ENCODE results near the gene PRR14L. TPM values are rescaled to one million over a fixed set of nuclear protein-coding genes. Genes with fewer than 3 reads are reported as not detected.

Gene PRR14L
- total and polyA plus RNA-seq, 4 donors = 4.5 to 20.2 (median 13.4) TPM

DNA sequence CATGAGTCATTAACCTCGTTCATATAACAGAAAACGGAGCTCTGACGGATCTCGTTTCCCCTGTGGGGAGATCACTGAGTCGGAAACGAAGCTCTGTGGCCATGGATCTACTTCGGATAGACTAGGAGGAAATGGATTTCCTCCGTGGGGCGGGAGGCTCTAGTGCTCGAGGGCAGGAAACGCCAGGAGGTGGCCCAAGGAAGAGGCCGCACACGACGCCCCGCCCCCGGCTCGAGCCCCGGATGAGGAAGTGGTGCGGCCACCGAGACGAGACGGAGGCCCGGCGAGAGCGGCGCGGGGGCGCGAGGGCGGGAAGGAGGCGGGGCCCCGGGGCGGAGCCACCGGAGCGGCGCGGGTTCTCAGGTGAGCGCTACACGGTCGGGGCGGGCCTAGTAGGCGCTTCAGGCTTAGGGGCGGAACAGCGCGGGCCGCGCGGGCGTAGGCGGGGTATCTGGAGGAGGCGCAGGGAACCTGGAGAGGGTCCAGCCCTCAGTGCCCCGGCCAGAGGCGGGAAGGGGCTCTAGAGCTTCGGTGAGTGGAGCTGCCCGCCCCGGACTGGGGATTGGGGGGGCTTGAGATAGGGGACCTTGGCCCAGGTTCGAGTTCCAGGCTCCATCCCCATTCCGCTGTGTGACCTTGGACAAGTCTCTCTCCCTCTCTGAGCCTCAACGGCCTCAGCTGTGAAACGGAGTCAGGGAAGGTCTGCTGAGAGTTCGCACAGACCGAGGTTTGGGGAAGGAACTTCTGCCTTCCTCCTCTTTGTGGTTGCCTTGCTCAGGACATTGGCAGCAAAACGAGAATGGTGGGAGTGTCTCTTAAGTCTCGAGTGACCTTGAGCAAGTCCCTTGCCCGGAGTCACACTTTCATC, 3.9 kb upstream of the PRR14L start, which contains the start of gene DEPDC5:
Gene DEPDC5 (plus strand): TSS at position 386 of the 868 bp plus-strand sequence. CDS start 903 bp downstream, outside the sequence.
- TF ChIP-seq JUND (IDR thresholded peaks at IDR 0.05) (peak in 1 of 2 donors; percentile 25), SP1 (IDR thresholded peaks at IDR 0.05) (peak; percentile 39), EGR1 (IDR thresholded peaks at IDR 0.05; ENCODE audit: low read depth in 2 of 2) (peak; percentile 74 to 95), GABPA (IDR thresholded peaks at IDR 0.05 in 1 of 2, conservative IDR thresholded peaks at IDR 0.05 in 1 of 2) (peak in 1 of 2 donors; percentile 86), RXRA (IDR thresholded peaks at IDR 0.05) (peak; percentile 6 to 12), RAD21 (IDR thresholded peaks at IDR 0.05) (no peak), HNF4A (conservative IDR thresholded peaks at IDR 0.05) (no peak), TAF1 (conservative IDR thresholded peaks at IDR 0.05) (peak; percentile 74), ZBTB33 (IDR thresholded peaks at IDR 0.05) (no peak), FOXA2 (IDR thresholded peaks at IDR 0.05) (no peak), YY1 (IDR thresholded peaks at IDR 0.05) (peak; percentile 73)
- TF ChIP-seq, protein P1, sequence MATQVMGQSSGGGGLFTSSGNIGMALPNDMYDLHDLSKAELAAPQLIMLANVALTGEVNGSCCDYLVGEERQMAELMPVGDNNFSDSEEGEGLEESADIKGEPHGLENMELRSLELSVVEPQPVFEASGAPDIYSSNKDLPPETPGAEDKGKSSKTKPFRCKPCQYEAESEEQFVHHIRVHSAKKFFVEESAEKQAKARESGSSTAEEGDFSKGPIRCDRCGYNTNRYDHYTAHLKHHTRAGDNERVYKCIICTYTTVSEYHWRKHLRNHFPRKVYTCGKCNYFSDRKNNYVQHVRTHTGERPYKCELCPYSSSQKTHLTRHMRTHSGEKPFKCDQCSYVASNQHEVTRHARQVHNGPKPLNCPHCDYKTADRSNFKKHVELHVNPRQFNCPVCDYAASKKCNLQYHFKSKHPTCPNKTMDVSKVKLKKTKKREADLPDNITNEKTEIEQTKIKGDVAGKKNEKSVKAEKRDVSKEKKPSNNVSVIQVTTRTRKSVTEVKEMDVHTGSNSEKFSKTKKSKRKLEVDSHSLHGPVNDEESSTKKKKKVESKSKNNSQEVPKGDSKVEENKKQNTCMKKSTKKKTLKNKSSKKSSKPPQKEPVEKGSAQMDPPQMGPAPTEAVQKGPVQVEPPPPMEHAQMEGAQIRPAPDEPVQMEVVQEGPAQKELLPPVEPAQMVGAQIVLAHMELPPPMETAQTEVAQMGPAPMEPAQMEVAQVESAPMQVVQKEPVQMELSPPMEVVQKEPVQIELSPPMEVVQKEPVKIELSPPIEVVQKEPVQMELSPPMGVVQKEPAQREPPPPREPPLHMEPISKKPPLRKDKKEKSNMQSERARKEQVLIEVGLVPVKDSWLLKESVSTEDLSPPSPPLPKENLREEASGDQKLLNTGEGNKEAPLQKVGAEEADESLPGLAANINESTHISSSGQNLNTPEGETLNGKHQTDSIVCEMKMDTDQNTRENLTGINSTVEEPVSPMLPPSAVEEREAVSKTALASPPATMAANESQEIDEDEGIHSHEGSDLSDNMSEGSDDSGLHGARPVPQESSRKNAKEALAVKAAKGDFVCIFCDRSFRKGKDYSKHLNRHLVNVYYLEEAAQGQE (IDR thresholded peaks at IDR 0.05) = peak; percentile 72
- TF ChIP-seq, protein P2, sequence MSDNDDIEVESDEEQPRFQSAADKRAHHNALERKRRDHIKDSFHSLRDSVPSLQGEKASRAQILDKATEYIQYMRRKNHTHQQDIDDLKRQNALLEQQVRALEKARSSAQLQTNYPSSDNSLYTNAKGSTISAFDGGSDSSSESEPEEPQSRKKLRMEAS (IDR thresholded peaks at IDR 0.05) = peak; percentile 29
- WGBS = under 1% methylated on average over 65 of the region's 65 CpGs
- Histone ChIP-seq H3K27me3 (ENCODE audit: control insufficient read depth in 4 of 4, insufficient read depth in 4 of 4, low read length in 3 of 4) (no peaks in the 10 kb centered on the region), H3K4me3 (ENCODE audit: low read depth in 1 of 3, low read length in 3 of 3) (peak within 1 kb of the TSS; percentile 76 to 88 (median 85)), H3K36me3 (ENCODE audit: control insufficient read depth in 4 of 4, insufficient read depth in 3 of 4, low read depth in 1 of 4, low read length in 3 of 4) (peaks cover 0 to 5% (median 0%) of the 10 kb centered on the region in 4 donors), H3K27ac (ENCODE audit: low read depth in 1 of 2, low read length in 2 of 2) (peak within 1 kb of the TSS; percentile 90 to 97), H3K9ac (ENCODE audit: low read depth in 1 of 2, low read length in 2 of 2) (peak within 1 kb of the TSS; percentile 75 to 99), H3K4me1 (ENCODE audit: control insufficient read depth in 4 of 4, insufficient read depth in 4 of 4, low read length in 3 of 4) (peaks cover 2 to 60% (median 44%) of the 10 kb centered on the region in 4 donors), H3K9me3 (ENCODE audit: control insufficient read depth in 4 of 4, low read length in 3 of 4) (no peaks in the 10 kb centered on the region)
- DNase-seq (ENCODE audit: low spot score) = peak; percentile 98

DNA sequence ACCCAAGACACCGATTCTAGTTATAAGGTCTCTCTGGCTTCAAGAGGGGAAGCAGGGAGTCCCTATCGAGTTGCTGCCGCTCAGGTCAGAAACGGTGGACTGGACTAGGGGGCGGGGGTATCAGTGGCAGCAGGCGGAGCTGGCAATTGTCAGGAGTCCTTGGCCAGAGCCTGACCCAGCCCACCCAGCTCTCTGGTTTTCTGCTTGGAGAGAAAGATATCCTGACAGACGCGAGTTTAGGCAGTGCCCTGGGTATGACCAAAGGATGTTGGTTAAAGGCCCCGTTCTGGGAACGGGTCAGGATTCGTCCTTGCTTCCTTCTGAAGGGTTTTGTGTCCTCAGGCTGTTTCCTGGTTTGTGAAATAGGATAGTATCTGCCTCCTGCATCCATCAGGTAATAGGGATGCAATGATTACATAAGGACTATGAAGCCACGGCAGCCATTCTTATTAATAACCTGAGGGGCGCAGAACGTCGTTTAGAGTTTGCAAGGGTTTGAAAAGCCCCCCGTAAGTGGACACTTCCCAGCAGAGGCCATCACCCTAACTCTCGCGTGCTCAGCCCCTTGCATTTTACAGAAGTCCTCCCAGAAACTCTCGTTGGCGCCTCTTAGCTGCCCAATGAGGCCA, 3.2 kb upstream of the PRR14L start:
- H3K36me3 ChIP-seq (ENCODE audit: control insufficient read depth in 4 of 4, insufficient read depth in 3 of 4, low read depth in 1 of 4, low read length in 3 of 4) = no peaks in the 10 kb centered on the region
- H3K27me3 ChIP-seq (ENCODE audit: control insufficient read depth in 4 of 4, insufficient read depth in 4 of 4, low read length in 3 of 4) = no peaks in the 10 kb centered on the region
- peak; percentile 76 for DNase-seq (ENCODE audit: low spot score)
- H3K9ac ChIP-seq (ENCODE audit: low read depth in 1 of 2, low read length in 2 of 2) = peak overlapping the region; percentile 75 to 99
- TF ChIP-seq EGR1 (IDR thresholded peaks at IDR 0.05; ENCODE audit: low read depth in 2 of 2) (no peak), SP1 (IDR thresholded peaks at IDR 0.05) (peak; percentile 61), HNF4A (conservative IDR thresholded peaks at IDR 0.05) (peak in 1 of 2 donors; percentile 65), NR2F2 (IDR thresholded peaks at IDR 0.05) (peak; percentile 13), RAD21 (IDR thresholded peaks at IDR 0.05) (no peak), ZBTB33 (IDR thresholded peaks at IDR 0.05) (peak; percentile 48)
- TF ChIP-seq, protein P1 (IDR thresholded peaks at IDR 0.05) = no peak
- peak overlapping the region; percentile 27 to 85 (median 76) for H3K4me3 ChIP-seq (ENCODE audit: low read depth in 1 of 3, low read length in 3 of 3)
- no peaks in the 10 kb centered on the region for H3K9me3 ChIP-seq (ENCODE audit: control insufficient read depth in 4 of 4, low read length in 3 of 4)
- H3K27ac ChIP-seq (ENCODE audit: low read depth in 1 of 2, low read length in 2 of 2) = peak overlapping the region; percentile 90 to 97
- WGBS = 8% methylated on average over 20 of the region's 20 CpGs
- H3K4me1 ChIP-seq (ENCODE audit: control insufficient read depth in 4 of 4, insufficient read depth in 4 of 4, low read length in 3 of 4) = peaks cover 6 to 67% (median 51%) of the 10 kb centered on the region in 4 donors
